HCT116 (cell line): ENCODE measurements around the gene PGPEP1.

Experiments used
- CEBPB ChIP-seq: IDR thresholded peaks from 2 replicates; pipeline ENCODE4 v1.6.1; 2012; ENCODE audit warnings: low read depth
- POLR2A ChIP-seq: IDR thresholded peaks from 2 replicates; pipeline ENCODE4 v1.7.0; 2011; ENCODE audit warnings: borderline replicate concordance; ENCODE audit not compliant: insufficient read depth, insufficient read length; ENCODE audit errors: extremely low read depth
- SP1 ChIP-seq: IDR thresholded peaks from 2 replicates; pipeline ENCODE4 v1.6.1; 2012; ENCODE audit warnings: low read depth
- TF ChIP-seq, protein P1 (sequence below), 3 experiments: fragments of 200-600 bp in 1 of 3; sonication (generic) in 1 of 3; IDR thresholded peaks in 2 of 3; conservative IDR thresholded peaks in 1 of 3; 2 replicates each; pipeline ENCODE4 v1.5.1; 2012 to 2017; ENCODE audit warnings: low read depth in 2 of 3, low read length in 2 of 3, antibody characterized with exemption in 1 of 3, borderline replicate concordance in 1 of 3, control low read depth in 1 of 3, mild to moderate bottlenecking in 1 of 3, mixed read lengths in 1 of 3, mixed run types in 1 of 3, moderate library complexity in 1 of 3; ENCODE audit not compliant: insufficient read depth in 1 of 3
- TF ChIP-seq, protein P2 (sequence below): IDR thresholded peaks from 2 replicates; pipeline ENCODE4 v1.6.1; 2012

DNA sequence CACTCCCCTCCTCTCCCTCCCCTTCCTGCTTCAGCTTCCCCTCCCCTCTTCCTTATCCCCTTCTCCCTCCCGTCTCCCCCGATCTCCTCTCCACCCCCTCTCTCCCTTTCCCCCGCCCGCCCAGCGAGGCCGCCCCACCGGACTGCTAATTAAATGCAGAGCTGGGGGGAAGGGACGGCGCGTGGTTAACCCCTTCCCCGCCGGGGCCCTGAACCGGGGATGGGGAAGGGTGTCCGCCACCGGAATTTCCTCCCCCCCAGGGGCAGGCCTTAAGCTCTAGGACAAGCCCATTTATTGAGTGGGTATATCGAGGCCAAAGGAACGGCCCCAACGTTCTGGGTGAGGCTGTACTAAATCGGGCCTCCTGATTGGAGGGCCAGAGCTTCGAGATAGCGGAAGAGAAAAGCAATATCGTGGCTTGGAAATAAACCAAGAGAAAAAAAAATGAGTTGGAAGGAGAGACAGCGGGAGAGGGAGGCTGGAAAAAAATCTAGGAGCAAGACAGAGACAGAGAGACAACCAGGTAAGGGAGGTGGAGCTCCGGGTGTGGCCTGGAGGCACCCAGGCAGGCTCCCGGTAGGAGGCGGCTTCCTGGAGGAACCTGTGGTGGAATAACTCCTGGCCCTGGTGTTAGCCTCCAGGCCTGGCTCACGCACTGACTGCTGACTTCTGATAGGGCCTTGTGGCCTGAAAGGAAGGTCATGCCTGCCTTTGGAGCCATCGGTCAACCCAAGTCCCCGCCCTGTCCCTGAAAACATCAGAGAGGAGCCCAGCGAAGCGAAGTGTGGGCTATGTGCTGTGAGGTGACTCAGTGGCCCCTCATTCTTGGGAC is 47.4 kb upstream of the PGPEP1 start:
- TF ChIP-seq, protein P1, sequence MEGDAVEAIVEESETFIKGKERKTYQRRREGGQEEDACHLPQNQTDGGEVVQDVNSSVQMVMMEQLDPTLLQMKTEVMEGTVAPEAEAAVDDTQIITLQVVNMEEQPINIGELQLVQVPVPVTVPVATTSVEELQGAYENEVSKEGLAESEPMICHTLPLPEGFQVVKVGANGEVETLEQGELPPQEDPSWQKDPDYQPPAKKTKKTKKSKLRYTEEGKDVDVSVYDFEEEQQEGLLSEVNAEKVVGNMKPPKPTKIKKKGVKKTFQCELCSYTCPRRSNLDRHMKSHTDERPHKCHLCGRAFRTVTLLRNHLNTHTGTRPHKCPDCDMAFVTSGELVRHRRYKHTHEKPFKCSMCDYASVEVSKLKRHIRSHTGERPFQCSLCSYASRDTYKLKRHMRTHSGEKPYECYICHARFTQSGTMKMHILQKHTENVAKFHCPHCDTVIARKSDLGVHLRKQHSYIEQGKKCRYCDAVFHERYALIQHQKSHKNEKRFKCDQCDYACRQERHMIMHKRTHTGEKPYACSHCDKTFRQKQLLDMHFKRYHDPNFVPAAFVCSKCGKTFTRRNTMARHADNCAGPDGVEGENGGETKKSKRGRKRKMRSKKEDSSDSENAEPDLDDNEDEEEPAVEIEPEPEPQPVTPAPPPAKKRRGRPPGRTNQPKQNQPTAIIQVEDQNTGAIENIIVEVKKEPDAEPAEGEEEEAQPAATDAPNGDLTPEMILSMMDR (IDR thresholded peaks at IDR 0.05 in 2 of 3, conservative IDR thresholded peaks at IDR 0.05 in 1 of 3; ENCODE audit: borderline replicate concordance in 1 of 3, insufficient read depth in 1 of 3, low read depth in 2 of 3, low read length in 2 of 3), result 0 out of 6 replicates have a peak, but pooled peaks of 1 of the 3 experiments have one; percentile 16
- TF ChIP-seq, protein P2, sequence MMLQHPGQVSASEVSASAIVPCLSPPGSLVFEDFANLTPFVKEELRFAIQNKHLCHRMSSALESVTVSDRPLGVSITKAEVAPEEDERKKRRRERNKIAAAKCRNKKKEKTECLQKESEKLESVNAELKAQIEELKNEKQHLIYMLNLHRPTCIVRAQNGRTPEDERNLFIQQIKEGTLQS, result no peak
- TF ChIP-seq POLR2A (no peak), SP1 (peak; percentile 50), CEBPB (no peak)
